Panc1 (cell line): Measurements from ENCODE around the gene NOVA2. TPM values are rescaled to one million over a fixed set of nuclear protein-coding genes. Genes with fewer than 3 reads are reported as not detected.

Source experiments
- ATAC-seq: fragments of 200-7000 bp; cut with Tn5 transposase; 2 replicates; pipeline ENCODE4 v1.9.1; 2020; ENCODE audit warnings: mild to moderate bottlenecking, moderate library complexity
- BruUV-seq: library from RNA; stranded (reverse); fragments of 400-500 nt; replicated peaks from 2 replicates; lab custom pipeline; 2021; lab: Mats Ljungman, UMichigan
- CTCF ChIA-PET: fragments of 300-600 bp; sonication (Branson Sonifier 250); formaldehyde crosslinking; loops from one replicate; lab custom pipeline; 2022; ENCODE audit warnings: antibody characterized with exemption; lab: Charles Lee
- POLR2A ChIA-PET: fragments of 300-600 bp; sonication (Branson Sonifier 250); formaldehyde crosslinking; loops from one replicate; lab custom pipeline; 2022; ENCODE audit warnings: antibody characterized with exemption; lab: Charles Lee
- DNase-seq: peaks from one replicate; pipeline ENCODE4 v3.0.0-alpha.2; 2010; ENCODE audit warnings: low read depth, low spot score
- H3K27ac ChIP-seq: 2 replicates; pipeline ENCODE4 v1.5.1; 2011; ENCODE audit warnings: mild to moderate bottlenecking, low read length, inconsistent platforms
- H3K27me3 ChIP-seq: fragments of 200-500 bp; sonication (Bioruptor generic); 2 replicates; pipeline ENCODE4 v1.6.0; 2014; ENCODE audit warnings: low read length, inconsistent platforms; ENCODE audit not compliant: control insufficient read depth, insufficient read depth
- H3K36me3 ChIP-seq: fragments of 200-500 bp; sonication (Bioruptor generic); 2 replicates; pipeline ENCODE4 v1.5.1; 2014; ENCODE audit warnings: inconsistent platforms, mild to moderate bottlenecking, low read length, moderate library complexity; ENCODE audit not compliant: control insufficient read depth, insufficient read depth
- H3K4me1 ChIP-seq: 2 replicates; pipeline ENCODE4 v1.5.1; 2011; ENCODE audit warnings: inconsistent platforms, mild to moderate bottlenecking, low read length, moderate library complexity; ENCODE audit not compliant: control insufficient read depth, insufficient read depth
- H3K4me3 ChIP-seq, 2 experiments: 2 replicates each; pipeline ENCODE4 v1.5.1; 2011 to 2012; ENCODE audit warnings: low read depth in 2 of 2, low read length in 2 of 2, mild to moderate bottlenecking in 2 of 2, inconsistent platforms in 1 of 2, moderate library complexity in 1 of 2
- H3K9me3 ChIP-seq: fragments of 200-500 bp; sonication (Bioruptor generic); 2 replicates; pipeline ENCODE4 v1.5.1; 2014; ENCODE audit warnings: low read depth, mild to moderate bottlenecking, inconsistent platforms, low read length, moderate library complexity; ENCODE audit not compliant: control insufficient read depth, insufficient read depth
- CTCF ChIP-seq: fragments of 450-650 bp; IDR thresholded peaks from 2 replicates; pipeline ENCODE4 v1.5.1; 2017; ENCODE audit warnings: mild to moderate bottlenecking
- POLR2AphosphoS5 ChIP-seq: IDR thresholded peaks from 2 replicates; pipeline ENCODE4 v1.6.1; 2012; ENCODE audit warnings: mild to moderate bottlenecking, low read depth, low read length, moderate library complexity
- REST ChIP-seq, 2 experiments: IDR thresholded peaks; 2 replicates each; pipeline ENCODE4 v1.6.1; 2011 to 2012; ENCODE audit warnings: low read depth in 2 of 2, control low read depth in 1 of 2, low read length in 1 of 2, mild to moderate bottlenecking in 1 of 2, moderate library complexity in 1 of 2; ENCODE audit not compliant: insufficient read depth in 1 of 2
- SIN3A ChIP-seq: IDR thresholded peaks from 2 replicates; pipeline ENCODE4 v1.6.1; 2012; ENCODE audit warnings: low read depth, mild to moderate bottlenecking, low read length, moderate library complexity, borderline replicate concordance; ENCODE audit not compliant: insufficient read depth
- TCF7L2 ChIP-seq: IDR thresholded peaks from 2 replicates; pipeline ENCODE4 v1.6.1; 2011; ENCODE audit warnings: mild to moderate bottlenecking, low read depth, low read length, inconsistent platforms
- in situ Hi-C: cut with HindIII; loops from 2 replicates; pipeline ENCODE4 v1.10.0; 2016; ENCODE audit warnings: low sequenced_read_pairs, low pct_unique_long_range_greater_than_20kb
- intact Hi-C: fragments of 100-400 bp; cut with micrococcal nuclease; formaldehyde crosslinking; loops from one replicate; pipeline ENCODE4 v1.10.0; 2022; ENCODE audit not compliant: unreplicated experiment
- total RNA-seq: library from RNA; stranded (reverse); gene quantifications from one replicate; pipeline ENCODE4 v1.2.1, GENCODE V29; 2021; ENCODE audit not compliant: unreplicated experiment

NOVA2 gene
- total RNA-seq, 1 experiment from 2014 or later, result 0.44 TPM

- no peaks in the 10 kb centered on the region for H3K36me3 ChIP-seq
- DNase-seq (no peak), ATAC-seq (no peak)
- in situ Hi-C loops (no loop called here), intact Hi-C loops (no loop called here)
- no TSS peak for BruUV-seq
- H3K4me1 ChIP-seq, result peaks cover 3% of the 10 kb centered on the region; the same call in 1 of the 2 replicates
- CTCF ChIA-PET, result interaction anchor here (0.6 kb wide), 1 partner anchor 238 kb away, joined by 3 read pairs; no protein-coding TSS in a partner anchor
- no peak overlapping the region for H3K27ac ChIP-seq
- no peaks in the 10 kb centered on the region for H3K9me3 ChIP-seq
- no peaks in the 10 kb centered on the region for H3K27me3 ChIP-seq
- TF ChIP-seq CTCF (no peak), REST (IDR thresholded peaks at IDR 0.05; ENCODE audit: insufficient read depth in 1 of 2, low read depth in 2 of 2, low read length in 1 of 2) (no peak), TCF7L2 (no peak), POLR2AphosphoS5 (no peak), SIN3A (no peak)
- H3K4me3 ChIP-seq, result no peak overlapping the region
- POLR2A ChIA-PET, result no interaction called here
Observed at GRCh38 chr19:46018729-46019251, 45.1 kb upstream of the NOVA2 start.

GRCh38 chr19:46017874-46018675, 44.4 kb upstream of the NOVA2 start:
- BruUV-seq, result no TSS peak
- no peaks in the 10 kb centered on the region for H3K9me3 ChIP-seq
- CTCF ChIA-PET, result interaction anchor here (0.6 kb wide), 1 partner anchor 239 kb away, joined by 3 read pairs; no protein-coding TSS in a partner anchor
- no peak overlapping the region for H3K4me3 ChIP-seq
- TF ChIP-seq POLR2AphosphoS5 (no peak), SIN3A (no peak), REST (IDR thresholded peaks at IDR 0.05; ENCODE audit: insufficient read depth in 1 of 2, low read depth in 2 of 2, low read length in 1 of 2) (no peak), TCF7L2 (no peak), CTCF (no peak)
- in situ Hi-C loops (no loop called here), intact Hi-C loops (no loop called here)
- peaks cover 3% of the 10 kb centered on the region; the same call in 1 of the 2 replicates for H3K4me1 ChIP-seq
- ATAC-seq (no peak), DNase-seq (no peak)
- no peak overlapping the region for H3K27ac ChIP-seq
- H3K27me3 ChIP-seq, result no peaks in the 10 kb centered on the region
- H3K36me3 ChIP-seq, result no peaks in the 10 kb centered on the region
- POLR2A ChIA-PET, result no interaction called here
